ACHN (cell line): Measurements from ENCODE around the gene EVI5.
"Not testable (repeated sequence)": the region's sequence is repeated elsewhere in the genome, so short reads cannot be mapped to it uniquely, and the experiment has no call there.

Experiments used
- DNase-seq: peaks from one replicate; pipeline ENCODE4 v3.0.0-alpha.2; 2015
- in situ Hi-C: cut with HindIII; loops from 2 replicates; pipeline ENCODE4 v1.10.0; 2017; ENCODE audit warnings: low sequenced_read_pairs, low pct_ligation_motif_present, low pct_unique_long_range_greater_than_20kb

Gene EVI5

DNA sequence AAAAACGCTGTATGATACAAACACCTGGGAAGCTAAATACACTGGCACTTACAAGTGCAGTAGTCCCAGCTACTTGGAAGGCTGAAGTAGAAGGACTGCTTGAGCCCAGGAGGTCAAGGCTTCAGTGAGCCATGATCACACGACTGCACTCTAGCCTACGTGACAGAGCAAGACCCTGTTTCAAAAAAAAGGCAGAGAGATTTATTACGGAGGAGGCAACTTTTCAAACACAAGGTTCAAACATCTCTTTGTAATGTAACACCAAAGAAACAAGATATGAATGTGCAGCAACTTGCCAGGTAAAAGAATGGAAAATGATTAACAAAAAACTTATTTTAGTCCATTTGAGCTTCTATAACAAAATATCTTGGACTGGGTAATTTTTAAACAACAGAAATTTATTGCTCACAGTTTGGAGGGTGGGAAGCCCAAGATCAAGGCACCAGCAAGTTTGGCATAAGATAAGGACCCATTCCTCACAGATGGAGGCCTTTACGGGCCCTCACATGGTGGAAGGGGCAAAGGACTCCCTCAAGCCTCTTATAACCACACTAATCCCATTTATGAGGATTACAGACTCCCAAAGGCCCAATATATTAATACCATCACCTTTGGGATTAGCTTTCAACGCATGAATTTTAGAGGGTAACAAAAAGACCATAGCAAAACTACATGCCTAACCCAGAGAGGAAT lies 73.3 kb downstream of the EVI5 start:
- in situ Hi-C loops: no loop called here
- no peak for DNase-seq

DNA sequence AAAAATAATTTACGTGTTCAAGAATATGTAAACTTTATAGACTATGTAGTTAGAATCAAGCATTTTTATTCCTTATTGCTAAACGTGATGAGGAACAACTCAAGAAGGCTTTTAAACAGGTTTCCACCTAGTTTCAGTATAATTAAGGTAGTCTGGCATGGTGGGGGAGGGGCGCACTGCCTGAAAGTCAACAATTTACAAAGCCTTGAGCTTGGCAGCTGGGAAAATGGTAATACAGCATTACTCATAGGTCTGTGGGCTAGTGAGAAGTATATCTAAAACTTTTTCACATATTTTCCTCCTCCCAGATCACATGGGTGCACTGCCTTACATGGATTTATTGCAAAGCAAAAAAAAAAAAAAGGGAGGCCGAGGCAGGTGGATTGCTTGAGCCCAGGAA lies 75.2 kb downstream of the EVI5 start:
- DNase-seq: peak; percentile 37
- in situ Hi-C loops: no loop called here

DNA sequence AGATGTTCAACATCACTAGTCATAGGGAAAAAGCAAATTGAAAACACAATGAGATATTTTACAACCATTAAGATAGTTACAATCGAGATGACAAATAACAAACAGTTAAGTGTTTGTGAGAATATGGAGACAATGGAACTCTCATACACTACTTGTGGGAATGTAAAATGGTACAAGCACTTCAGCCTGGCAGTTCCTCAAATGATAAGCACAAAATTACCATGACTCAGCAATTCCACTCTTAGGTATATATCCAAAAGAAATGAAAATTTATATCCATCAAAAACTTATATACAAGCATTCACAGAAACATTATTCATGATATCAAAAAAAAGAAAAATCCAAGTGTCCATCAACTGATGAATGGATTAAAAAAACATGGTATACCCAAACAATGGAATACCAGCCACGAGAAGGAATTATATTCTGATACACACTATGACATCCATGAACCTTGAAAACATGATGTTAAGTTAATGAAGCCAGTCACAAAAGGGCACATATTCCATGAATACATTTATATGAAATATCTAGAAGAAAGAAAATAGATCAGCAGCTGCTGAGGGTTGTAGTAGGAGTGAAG lies 76.4 kb downstream of the EVI5 start:
- in situ Hi-C loops: no loop called here
- no peak for DNase-seq

- DNase-seq: no peak
- in situ Hi-C loops: no loop called here
These were observed 77.2 kb downstream of the EVI5 start for GRCh38 chr1:92707709-92708108.

DNA sequence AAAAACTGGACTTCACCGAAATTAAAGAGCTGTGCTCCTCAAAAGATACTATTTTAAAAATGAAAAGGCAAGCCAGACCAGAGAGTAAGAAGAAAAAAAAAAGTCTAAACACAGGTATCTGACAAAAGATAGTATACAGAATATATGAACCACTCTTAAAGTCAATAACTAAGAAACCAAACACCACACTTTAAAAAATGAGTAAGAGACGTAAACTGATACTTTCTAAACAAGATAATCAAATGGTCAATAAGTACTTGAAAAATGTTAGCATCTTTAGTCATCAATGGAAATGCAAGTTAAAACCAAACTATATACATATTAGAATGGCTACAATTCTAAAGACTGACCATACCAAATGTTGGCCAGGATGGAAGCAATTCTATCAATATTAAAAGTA lies 77.6 kb downstream of the EVI5 start:
- in situ Hi-C loops: no loop called here
- DNase-seq: no peak

GRCh38 chr1:92705446-92705845 lies 79.5 kb downstream of the EVI5 start:
- no peak for DNase-seq
- in situ Hi-C loops: no loop called here

DNA sequence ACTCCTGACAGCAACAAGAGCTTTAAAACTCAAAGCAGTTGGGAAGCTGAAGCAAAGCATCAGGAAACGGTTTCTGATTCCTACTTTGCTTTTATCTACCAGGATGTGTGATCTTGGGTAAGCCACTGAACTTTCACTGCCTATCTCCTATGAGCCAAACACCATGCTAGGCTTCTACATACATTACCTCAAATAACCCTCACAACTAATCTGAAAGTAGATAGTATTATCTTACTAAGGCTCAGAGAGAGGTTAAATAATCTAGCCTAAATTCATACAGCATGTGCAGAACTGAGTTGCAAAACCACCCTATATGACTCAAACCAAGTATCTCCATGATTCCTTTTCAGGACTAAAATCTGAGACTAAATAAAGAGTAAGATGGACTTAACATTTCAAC lies 83.8 kb downstream of the EVI5 start:
- no peak for DNase-seq
- in situ Hi-C loops: no loop called here

- no peak for DNase-seq
- in situ Hi-C loops: no loop called here
These were observed 86.0 kb downstream of the EVI5 start for GRCh38 chr1:92698932-92699331.

DNA sequence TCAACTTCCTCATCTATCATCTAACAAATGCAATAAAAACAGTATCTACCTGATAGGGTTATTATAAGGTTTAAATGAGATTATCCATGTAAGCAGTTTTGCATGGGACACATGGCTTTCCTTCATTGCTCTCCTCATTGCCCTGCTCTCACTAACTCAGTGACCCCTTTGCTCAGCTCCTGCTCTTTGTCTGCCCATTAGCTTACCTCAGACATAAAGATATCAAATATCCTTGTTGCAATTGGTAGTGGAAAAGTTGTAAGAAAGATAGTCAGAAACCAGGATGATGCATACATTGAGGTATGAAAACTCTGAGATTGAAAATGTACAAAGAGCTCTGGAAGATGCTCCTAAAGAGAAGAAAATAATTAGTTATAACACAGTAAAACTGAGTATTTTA lies 89.8 kb downstream of the EVI5 start:
- DNase-seq: no peak
- in situ Hi-C loops: no loop called here

DNA sequence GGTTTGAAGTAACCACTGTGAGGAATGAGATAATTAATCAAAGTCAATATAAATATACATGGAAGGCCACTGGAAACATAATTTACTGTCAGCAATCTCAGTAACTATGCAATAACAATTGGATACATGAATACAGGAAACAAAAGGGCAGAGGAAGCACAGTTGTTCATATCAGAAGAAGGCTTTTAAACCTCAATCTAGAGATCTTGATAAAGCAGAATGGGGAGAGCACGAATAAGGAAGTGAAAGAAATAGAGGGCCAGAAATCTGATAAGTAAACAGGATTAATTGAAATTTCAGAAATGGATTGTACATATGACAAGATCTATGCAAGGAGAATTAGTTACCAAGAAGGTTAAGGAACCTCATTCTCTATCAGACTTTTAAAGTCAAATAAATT lies 93.0 kb downstream of the EVI5 start:
- in situ Hi-C loops: no loop called here

DNA sequence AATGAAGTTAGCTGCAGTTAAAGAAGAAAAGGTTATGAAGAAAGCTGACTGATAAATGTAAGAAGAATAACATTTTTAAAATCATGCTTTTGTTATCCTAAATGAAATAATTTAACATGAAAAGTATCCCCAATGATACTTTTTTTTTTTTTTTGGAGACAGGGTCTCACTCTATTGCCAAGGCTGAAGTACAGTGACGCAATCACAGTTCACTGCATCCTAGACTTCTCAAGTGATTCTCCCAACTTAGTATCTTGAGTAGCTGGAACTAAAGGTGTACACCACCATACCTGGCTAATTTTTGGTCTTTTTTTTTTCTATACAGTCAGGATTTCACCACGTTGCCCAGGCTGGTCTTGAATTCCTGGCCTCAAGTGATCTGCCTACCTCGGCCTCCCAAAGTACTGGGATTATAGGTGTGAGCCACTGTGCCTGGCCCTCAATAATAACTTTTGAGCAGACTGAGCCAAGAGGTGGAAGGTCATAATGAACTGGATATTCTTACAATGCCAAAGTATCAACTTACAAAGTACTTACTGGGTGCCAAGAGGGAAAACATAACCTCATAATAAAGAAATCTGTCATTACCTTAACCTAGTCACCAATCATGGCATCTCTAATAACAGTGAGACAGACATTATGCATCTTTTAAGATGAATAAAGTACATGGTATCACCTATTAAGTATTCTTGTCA lies 94.5 kb downstream of the EVI5 start:
- DNase-seq: no peak
- in situ Hi-C loops: no loop called here

More for the DNA sequence above, 93.0 kb downstream of the EVI5 start:
- DNase-seq: no peak

- DNase-seq: no peak
- in situ Hi-C loops: no loop called here
These were observed 104.9 kb downstream of the EVI5 start for GRCh38 chr1:92679980-92680379.

DNA sequence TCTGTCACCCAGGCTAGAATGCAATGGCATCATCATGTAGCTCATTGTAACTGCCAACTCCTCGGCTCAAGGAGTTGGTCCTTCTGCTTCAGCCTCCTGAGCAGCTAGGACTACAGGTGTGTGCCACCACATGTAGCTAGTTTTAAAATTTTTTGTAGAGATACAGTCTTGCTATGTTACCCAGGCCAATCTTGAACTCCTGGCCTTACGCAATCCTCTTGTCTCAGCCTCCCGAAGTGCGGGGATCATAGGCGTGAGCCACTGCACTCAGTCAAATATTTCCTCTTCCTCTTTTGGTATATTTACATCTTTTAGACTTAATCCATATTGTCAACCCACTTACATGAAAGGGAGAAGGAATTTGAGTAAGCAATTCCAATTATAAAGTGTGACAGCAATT lies 121.1 kb downstream of the EVI5 start:
- in situ Hi-C loops: no loop called here
- DNase-seq: no peak

GRCh38 chr1:92662048-92662447 lies 122.9 kb downstream of the EVI5 start:
- DNase-seq: no peak
- in situ Hi-C loops: no loop called here

DNA sequence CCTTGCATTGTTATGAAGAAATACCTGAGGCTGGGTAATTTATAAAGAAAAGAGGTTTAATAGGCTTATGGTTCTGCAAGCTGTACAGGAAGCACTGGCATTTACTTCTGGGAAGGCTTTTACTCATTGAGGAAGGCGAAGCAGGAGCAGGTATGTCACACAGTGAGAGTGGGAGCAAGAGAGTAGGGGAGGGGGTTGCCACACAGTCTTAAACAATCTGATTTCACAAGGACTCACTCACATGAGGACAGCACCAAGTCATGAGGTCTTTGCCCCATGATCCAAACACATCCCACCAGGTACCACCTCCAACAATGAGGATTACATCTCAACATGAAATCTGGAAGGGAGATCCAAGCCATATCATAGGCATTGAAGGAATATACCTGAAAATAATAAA lies 127.2 kb downstream of the EVI5 start:
- DNase-seq: no peak
- in situ Hi-C loops: no loop called here

GRCh38 chr1:92655197-92655801 lies 129.6 kb downstream of the EVI5 start:
- no peak for DNase-seq
- in situ Hi-C loops: no loop called here

GRCh38 chr1:92653605-92654381 lies 131.1 kb downstream of the EVI5 start:
- no peak for DNase-seq
- in situ Hi-C loops: no loop called here

DNA sequence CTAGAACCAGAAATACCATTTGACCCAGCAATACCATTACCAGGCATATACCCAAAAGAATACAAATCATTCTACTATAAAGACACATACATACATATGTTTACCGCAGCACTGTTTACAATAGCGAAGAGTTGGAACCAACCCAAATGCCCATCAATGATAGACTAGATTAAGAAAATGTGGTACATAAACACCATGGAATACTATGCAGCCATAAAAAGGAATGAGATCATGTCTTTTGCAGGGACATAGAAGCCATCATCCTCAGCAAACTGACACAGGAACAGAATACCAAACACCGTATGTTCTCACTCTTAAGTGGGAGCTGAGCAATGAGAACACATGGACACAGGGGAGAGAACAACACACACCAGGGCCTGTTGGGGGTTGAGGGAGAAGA lies 144.2 kb downstream of the EVI5 start:
- in situ Hi-C loops: not testable (repeated sequence)

GRCh38 chr1:92638498-92638897 lies 146.4 kb downstream of the EVI5 start:
- in situ Hi-C loops: no loop called here
- DNase-seq: no peak

More for the DNA sequence above, 144.2 kb downstream of the EVI5 start:
- DNase-seq: not testable (repeated sequence)
